GM18511 (cell line): ENCODE measurements around the gene ARAF.
A peak's percentile ranks its signal among the peaks of the same experiment; 100 is the strongest.

Source experiments
- ATAC-seq: cut with Tn5 transposase; IDR thresholded peaks from one replicate; pipeline ENCODE4 v1.9.1; 2021; ENCODE audit warnings: mild to moderate bottlenecking, moderate library complexity; ENCODE audit not compliant: unreplicated experiment

The ARAF gene

GRCh38 chrX:47563801-47564315 lies 2.9 kb downstream of the ARAF start:
- ATAC-seq, result no peak

DNA sequence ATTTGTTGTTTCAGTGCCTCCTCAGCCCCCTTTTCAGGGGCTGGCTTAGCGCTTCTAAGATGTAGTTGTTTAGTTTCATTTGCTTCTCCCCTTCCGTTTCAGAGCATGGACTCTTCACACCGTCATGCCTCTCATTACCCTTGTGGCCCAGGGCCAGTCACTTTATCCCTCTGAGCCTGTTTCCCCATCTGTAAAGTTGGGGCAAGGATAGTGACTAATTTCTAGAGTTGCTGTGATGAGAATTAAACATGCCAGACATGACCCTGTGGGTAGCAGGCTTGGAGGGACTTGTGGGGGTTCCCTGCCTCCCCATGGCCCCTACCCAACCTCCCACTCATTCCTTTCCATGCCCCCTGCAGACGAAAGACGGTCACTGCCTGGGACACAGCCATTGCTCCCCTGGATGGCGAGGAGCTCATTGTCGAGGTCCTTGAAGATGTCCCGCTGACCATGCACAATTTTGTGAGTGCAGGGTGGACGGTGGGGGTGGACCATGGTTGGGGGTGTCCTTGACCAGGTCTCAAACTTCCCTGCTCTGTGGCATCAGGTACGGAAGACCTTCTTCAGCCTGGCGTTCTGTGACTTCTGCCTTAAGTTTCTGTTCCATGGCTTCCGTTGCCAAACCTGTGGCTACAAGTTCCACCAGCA lies 3.6 kb downstream of the ARAF start:
- ATAC-seq, result no peak

GRCh38 chrX:47566841-47567240 lies 5.8 kb downstream of the ARAF start:
- no peak for ATAC-seq

DNA sequence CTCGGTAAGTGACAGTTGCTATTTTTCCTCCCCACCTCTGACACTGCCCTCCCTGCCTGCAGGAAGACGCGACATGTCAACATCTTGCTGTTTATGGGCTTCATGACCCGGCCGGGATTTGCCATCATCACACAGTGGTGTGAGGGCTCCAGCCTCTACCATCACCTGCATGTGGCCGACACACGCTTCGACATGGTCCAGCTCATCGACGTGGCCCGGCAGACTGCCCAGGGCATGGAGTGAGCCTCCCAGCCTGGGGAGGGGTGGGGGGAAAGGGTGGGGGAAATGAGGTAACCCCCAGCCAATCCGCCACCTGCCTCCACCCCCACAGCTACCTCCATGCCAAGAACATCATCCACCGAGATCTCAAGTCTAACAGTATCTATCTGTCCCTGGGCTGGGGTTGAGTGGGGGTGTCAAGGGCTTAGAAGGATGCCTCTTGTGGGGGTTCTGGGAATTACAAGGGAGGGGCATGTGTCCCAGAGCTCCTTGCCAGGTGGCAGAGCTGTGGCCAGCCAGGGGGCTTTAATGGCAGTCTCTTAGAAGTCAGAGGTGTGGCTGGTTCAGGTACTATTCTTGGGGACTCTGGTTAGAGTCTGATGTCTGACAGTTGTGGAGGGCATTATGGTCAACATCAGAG lies 7.8 kb downstream of the ARAF start:
- no peak for ATAC-seq

DNA sequence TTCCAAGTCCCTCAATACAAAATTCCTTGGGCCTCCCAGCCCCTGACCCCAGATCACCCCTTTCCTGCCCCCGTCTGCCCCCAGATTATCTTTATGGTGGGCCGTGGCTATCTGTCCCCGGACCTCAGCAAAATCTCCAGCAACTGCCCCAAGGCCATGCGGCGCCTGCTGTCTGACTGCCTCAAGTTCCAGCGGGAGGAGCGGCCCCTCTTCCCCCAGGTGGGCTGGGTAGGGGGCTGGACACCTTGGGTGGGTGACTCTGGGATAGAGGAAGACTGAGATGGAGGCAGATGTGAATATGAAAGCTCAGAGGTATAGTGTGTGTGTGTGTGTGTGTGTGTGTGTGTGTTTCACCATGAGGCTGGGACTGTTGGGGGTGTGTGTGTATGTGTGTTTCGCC lies 9.8 kb downstream of the ARAF start:
- ATAC-seq, result no peak

GRCh38 chrX:47571215-47571614 lies 10.2 kb downstream of the ARAF start:
- no peak for ATAC-seq

DNA sequence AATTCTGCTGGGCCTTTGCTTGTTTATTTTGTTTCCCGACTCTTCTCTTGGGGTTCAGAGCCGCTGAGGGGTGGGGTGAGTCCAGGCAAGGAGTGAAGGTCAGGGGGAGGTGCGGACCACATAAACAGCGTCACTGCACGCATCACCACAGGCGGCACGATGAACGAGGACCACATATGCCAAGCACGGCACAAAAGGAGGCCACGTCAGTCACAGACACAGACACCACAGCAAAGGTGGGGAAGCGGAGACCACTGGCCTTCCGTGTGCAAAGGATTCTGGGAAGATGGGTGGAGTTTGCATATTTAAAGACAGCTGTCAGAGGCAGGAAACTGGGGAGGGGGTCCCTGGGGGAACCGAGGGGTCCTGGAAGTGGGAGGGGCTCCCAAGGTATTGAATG lies 10.9 kb downstream of the ARAF start:
- ATAC-seq, result no peak

DNA sequence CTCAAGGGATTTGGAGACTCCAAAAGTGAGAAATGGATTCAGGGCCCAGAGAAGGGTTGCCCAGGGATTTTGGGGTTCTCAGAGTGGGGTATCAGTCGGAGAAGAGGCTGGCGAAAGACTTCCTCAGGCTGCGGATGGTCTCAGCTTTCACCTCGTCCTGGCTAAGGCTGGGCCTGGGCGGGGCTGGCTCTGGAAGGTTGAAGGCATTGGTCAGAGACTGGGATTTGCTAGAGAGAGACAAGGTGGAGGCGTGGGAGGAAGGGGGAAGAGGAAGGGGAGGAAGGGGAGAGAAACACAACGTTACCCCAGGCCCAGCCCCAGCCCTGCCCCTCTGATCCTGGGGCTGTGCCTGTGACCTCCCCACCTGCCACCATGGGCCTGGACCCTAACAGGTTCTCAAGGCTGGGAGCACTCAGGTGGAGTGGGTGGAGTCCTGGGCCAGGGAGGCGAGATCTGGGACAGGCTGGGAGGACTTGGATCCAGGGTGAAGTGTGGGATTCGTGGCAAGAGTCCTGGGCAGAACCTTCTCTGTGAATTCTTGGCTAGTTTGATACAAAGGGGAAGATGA lies 11.9 kb downstream of the ARAF start:
- ATAC-seq, result no peak

- no peak for ATAC-seq
Observed at GRCh38 chrX:47573341-47574075, 12.5 kb downstream of the ARAF start.

DNA sequence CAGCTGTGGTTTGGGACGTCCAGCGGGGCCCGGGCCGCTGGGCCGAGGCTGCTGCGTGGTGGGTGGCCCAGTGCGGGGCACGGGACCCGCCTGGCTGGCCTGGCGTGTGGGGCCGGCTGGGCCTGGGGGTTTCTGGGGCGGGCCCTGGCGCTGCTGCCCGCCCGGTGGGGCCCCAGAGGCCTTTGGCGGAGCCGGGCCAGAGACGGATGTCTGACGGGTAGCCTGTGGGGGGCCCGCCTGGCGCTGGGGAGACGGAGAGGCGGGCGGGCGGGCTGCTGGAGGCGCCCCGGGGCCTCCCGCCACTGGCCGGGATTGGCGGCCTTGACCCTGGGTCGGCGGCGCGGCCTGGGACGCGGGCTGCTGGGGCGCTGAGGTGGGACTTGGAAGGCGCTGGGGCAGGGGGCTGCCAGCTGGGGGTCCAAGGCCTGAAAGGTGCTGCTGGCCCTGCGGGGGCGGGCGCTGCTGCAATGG lies 13.1 kb downstream of the ARAF start:
- no peak for ATAC-seq

DNA sequence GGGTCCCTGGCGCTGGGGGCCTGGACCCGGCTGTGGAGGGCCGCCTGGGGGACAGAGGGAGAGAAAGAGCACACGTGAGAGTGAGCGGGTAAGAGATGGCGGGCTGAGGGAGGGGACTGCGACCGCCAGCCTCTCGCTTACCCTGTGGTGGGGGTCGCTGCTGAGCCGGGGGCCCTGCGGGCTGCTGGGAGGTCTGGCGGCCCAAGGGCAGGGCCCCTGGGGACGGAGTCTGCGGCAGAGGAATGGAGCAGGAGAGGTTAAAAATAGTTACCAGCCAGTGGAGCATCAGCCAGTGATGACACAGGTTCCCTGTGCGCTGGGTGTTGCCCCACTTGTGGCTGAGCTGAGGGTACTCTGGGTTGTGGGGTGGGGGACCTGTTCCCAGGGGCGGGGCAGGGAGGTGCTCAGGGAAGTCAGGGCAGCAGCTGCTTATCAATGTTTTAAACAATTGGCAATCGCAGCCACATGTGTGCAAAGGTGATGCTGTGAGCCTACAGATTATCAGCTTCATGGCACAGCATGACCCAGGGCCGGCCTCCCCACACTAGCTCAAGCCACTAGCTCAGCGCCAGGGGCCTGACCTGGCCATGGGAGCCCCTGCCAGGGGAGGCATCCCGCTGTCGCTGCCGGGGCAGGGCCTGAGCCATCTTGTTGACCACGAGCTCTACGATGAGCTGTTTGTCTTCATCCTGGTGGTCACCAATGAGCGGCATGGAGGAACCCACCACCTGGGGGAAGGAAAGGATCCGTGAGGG lies 13.7 kb downstream of the ARAF start:
- ATAC-seq, result no peak

DNA sequence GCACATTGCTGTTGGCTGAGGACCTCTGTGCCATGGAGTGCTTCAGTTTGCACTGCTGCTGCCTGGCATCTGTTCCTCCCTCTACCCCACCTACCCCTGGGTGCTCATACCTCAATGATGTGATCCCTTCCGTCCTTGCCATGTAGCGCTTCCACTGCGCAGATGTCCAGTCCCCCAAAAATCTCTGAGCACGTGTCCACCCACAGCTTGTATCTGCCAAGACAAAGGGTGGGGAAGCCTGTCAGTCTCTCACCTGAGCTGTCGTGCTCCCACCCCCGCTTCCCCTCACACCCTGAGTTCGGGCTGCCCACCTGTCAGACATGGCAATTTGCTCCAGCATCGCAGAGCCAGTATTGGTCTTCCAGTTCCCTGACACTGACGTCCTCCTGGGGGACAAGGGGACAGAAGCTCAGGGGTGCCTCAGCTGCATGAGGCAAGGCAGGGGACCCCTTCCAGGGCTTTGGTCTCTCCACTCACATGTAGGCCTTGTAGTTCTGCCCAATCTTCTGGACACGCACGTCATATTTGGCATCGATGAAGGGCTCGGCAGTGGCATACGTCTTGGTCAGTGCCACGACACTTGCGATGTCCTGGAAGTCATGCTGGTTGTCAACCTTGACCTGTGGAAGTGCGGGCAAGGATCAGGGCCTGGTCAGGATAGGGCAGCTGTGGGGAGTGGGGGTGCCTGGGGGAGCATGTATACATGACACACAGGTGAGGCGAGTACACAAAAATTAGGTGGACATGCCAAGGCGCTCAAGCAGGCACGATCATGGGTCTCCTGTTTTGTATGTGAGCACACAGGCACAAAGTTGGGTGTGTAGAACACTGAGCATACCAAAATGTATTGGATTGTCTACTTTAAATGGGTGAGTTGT lies 15.3 kb downstream of the ARAF start:
- ATAC-seq, result no peak

DNA sequence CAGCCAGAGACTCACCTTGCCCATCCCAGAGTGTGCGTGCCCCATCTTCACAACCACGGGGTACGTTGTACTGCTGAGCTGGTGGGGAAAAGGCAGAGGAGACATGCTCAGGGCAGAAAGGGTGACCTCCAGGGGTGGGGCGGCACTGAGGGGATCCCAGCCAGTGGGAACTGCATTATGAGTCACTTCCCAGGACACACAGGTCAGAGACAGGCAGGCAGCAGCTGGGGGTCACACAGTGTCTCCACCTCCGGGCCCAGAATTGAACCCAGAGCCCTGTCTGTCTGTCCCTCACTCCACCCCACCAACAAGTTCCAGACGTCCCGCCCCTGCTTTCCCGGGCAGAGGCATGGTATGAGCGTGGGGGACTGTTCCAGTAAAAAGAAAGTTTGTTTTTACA lies 16.4 kb downstream of the ARAF start:
- ATAC-seq, result no peak

GRCh38 chrX:47577901-47578300 lies 16.9 kb downstream of the ARAF start:
- no peak for ATAC-seq

- no peak for ATAC-seq
Observed at GRCh38 chrX:47578692-47579091, 17.7 kb downstream of the ARAF start.

DNA sequence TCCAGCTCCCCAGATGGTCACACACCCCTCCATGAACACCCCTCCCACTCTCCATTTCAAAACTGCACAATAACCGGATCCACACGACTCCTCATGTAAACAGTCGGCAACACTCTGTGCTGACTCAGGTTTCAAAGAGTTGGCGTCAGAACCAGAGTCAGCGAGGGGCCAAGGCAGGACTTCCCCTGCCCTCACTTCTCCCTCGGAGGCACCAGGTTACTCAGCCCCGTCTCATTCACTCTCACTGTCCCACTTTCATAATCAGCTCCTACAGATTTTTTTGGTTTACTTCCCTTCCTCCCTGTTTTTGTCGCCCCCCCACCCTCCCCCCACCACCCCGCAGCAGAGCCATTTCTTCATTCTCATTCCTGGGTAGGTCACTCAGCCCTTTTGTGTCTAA lies 18.5 kb downstream of the ARAF start:
- no peak for ATAC-seq

DNA sequence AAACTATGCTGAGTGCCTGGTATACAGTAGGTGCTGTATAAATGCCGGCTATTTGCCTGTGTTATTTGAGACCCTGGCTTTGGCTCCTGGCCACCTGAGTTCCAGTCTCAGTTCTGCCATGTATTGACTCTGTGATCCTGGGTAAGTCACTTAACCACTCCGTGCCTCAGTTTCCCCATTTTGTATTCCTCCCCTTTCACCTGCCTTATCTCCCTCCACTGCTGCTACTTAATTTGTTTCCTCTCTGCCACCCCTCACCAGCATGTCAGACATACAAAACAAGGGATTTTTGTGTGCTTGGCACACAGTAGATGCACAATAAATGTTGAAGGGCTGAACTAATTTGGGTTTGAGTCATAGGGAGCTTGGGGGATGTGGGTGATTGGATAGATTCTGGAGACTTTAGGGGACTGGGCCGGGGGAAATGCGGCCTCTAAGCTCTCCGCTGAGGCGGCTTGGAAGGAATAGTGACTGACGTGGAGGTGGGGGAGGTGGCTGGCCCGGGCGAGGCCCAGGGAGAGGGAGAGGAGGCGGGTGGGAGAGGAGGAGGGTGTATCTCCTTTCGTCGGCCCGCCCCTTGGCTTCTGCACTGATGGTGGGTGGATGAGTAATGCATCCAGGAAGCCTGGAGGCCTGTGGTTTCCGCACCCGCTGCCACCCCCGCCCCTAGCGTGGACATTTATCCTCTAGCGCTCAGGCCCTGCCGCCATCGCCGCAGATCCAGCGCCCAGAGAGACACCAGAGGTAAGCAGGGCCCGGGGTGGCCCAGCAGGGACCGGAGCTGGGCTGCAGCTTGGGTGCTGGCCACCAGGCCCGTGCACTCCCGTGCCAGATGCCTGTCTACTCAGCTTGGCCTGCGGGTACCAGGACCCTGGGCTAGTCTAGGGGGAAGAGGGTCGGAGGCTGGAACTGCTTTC lies 21.0 kb downstream of the ARAF start, which contains the start of gene TIMP1:
TIMP1 (plus strand) TSS at position 706 of the 917 bp plus-strand sequence. CDS start 980 bp downstream, outside the sequence.
- peak; percentile 91 for ATAC-seq

- no peak for ATAC-seq
Observed at GRCh38 chrX:47583240-47583861, 22.3 kb downstream of the ARAF start.
